HG02938 (cell line): ENCODE results near the gene WFS1.

ENCODE experiments used
- ATAC-seq: cut with Tn5 transposase; IDR thresholded peaks from one replicate; pipeline ENCODE4 v1.9.1; 2021; ENCODE audit warnings: mild to moderate bottlenecking, moderate library complexity; ENCODE audit not compliant: unreplicated experiment

Gene WFS1

DNA sequence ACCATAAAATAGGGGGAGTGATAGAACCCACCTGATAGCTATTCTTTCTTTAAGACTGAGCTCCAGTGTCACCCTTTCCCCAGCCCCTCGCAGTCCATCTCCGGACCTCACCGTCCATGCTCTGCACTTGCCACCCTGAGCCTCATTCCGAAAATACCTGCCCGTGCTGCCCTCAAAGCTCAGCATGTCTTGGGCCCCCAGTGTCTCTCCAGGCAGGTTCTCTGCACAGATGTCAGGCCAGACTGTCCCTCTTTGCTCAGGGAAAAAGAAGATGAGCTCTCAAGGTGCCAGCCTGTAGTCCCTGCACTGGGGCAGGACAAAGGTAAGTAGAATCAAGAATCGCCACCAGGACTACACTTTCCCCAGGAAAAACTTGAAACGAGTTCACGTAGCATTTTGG is 9.8 kb upstream of the WFS1 start:
- ATAC-seq, result no peak

DNA sequence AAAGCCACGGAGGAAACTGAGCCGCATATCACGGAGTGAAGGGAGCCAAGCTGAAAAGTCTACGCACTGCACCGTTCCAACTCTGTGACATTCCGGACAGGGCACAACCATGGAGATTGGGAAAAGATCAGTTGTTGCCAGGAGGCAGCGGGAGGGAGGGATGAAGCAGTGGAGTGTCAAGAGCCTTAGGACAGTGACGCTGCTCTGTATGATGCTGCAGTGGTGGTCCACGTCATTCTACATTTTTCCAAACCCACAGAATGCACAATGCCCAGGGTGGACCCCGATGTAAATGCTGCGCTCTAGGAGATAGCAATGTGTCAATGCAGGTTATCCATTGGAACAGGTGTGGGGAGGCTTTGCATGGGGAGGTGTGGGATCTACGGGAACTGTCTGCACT is 7.5 kb upstream of the WFS1 start:
- ATAC-seq, result no peak

DNA sequence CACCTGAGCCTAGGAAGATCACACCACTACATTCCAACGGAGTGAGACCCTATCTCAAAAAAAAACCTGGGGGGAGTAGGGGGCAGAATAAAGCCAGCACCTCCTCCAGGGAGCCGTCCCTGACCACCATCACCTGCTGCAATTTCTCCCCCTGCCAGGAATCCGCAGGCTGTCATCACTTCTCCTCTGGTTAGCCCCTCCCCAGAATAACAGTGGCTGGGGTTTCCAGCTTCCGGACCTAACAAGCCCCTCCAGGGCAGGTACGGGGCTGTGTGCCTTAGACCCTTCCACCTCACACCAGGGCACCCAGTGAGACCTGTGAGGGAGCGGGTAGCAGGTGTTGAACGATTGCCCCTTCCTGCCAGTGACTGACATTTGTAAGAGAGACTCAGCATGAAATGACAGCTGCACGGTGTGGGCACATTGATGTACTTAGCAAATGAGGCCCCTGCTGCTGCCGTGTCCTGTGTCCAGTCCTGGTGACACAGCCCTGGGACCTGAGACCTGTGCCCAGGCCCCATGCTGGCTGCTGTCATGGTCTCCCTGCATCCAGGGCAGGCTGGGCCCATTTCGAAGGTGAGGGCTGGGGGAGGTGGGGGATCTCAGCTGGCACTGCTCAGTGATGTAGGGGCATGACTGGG is 6.7 kb upstream of the WFS1 start:
- no peak for ATAC-seq

GRCh38 chr4:6263526-6264224 is 6.0 kb upstream of the WFS1 start:
- ATAC-seq, result no peak

GRCh38 chr4:6264225-6264540 is 5.5 kb upstream of the WFS1 start:
- ATAC-seq, result no peak

GRCh38 chr4:6265546-6265945 is 4.1 kb upstream of the WFS1 start:
- no peak for ATAC-seq

GRCh38 chr4:6267573-6267972 is 2.1 kb upstream of the WFS1 start:
- ATAC-seq, result no peak

DNA sequence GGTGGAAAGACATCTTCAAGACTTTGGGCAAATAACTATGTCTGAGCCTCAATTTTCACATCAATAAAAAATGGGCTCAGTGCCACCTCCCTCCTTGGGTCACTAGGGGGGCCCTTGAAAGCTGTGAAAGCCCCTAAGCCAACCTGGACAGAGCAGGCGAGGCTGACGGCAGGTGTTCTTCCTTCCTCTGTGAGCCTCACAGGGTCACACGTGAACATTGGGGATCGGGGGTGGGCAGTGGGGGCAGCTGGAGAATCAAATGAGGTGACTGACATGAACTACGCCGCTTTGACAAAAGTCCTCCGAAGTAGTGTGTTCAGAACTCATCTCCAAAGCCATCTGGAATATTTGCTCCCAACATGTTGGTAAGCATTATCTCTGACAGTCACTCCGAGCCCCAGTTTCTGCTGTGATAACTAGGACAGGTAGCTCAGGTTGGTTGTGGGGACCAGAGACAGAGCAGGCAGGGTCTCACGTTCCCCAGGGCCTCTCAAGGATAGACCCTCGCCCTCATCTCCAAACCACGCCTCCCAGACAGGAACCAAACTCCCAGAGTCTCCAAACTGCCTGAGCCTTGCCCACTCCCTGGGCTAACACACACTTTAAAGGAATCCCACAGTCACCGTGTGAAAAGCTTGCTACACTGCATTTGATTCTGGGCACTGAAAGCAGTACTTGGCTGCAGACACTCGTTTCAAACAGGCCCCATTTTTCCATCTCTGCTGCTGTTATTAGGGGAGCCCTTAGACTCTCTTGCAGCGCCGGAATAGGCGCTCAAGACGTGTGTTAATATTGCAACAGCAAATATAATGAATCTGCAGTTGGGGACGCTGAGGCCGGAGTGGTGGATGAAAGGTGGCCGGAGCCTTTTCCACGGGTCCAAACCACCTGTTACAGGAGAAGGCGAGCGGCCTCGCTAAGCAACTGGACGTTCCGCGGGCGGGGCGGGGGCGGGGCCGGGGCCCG is 717 bp upstream of the WFS1 start:
- peak; percentile 22 for ATAC-seq

DNA sequence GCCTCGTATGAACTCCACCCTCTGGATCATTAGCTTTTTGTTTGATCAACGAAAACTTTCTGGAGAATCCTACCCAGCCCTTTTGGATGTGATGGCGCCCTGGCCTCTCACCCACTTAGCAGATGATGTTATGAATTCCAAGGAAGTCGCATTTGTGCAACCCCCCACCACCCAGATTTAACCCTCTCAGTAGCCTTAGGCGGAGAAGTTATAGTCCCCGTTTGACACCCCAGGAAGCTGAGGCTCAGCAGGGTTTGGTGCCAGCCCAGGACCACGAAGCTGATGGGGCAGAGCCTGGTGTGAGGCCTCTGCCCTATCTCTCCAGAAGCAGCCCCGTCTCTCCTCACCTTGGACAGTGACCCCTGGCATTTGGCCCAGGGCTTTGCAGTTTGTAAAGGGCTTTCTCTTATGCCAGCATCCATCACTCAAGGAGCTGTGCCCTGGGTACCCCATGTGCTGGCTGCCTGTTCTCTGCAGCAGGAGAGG is 1.0 kb downstream of the WFS1 start:
- ATAC-seq, result no peak

GRCh38 chr4:6271206-6271605 is 1.6 kb downstream of the WFS1 start:
- ATAC-seq, result no peak

DNA sequence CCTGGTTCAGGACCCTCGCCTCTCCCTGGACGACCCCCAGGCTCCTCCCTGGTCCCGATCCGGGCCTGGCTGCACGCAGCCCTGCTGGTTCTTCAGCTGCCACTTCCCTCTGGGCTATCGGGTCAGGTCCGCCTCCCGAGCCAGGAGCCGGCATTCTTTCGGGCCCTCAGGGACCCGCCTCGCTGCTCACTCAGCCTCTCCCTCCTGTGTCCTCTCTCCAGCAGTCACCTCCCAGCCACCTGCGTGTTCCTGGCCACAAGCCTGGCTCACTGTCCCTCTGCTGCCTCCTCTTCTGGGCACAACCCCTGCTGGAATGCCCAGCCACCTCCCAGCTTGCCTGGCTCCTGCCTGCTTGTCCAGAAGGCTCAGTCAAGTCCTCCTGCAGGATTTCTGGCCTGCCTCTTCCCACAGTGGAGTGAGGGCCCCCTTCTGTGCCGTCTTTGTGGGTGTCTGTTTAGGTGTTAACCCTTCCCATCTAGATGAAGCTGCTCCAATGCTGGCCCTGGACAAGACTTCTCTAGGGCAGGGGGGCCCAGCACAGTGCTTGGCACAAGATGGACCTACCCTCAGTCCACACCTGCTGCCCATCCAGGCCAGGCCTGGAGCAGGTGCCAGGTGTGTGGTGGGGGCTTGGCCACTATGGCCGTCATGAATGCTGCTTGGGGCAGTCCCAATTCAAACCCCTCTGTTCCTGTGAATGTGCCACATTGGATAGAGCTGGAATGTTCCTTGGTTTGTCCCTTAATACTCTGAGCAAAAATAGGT is 2.2 kb downstream of the WFS1 start:
- no peak for ATAC-seq

DNA sequence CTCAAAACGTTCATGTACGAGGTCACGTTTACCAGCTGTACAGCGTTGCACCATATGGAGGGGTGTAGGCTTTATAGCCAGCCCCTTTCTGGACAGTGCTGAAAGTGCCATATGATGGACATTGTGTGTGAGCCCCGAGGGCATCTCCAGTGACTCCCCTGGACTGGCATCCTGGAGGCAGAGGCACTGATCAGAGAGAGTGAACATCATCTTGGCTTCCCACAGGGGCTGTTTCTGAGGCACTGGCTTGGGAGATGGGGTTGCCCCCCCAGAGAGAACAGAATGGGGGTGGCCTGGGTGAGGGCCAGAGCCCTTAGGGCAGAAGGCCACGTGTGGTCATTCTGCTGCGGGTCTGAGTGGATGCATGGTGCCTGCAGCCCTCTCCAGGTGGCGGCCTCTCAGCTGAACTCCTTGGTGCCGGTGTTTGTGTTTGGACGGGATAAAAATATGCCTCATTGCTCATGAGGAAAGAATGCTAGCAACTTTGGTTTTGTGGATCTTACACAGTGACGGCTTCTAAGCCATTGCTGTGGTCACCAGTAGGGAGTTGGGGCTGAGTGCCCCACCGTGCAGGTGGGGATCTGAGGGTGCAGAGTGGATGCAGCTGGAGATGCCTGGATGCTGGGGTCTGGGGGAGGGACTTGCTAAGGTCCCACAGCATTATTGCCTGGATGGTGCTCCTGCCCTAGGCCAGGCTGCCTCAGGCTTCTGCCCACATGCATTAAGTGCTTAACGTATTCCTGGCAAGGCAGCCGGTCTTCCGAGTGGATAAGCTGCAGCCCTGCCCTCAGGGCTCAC is 3.4 kb downstream of the WFS1 start:
- ATAC-seq, result no peak

GRCh38 chr4:6273661-6273990 is 4.0 kb downstream of the WFS1 start:
- ATAC-seq, result no peak

DNA sequence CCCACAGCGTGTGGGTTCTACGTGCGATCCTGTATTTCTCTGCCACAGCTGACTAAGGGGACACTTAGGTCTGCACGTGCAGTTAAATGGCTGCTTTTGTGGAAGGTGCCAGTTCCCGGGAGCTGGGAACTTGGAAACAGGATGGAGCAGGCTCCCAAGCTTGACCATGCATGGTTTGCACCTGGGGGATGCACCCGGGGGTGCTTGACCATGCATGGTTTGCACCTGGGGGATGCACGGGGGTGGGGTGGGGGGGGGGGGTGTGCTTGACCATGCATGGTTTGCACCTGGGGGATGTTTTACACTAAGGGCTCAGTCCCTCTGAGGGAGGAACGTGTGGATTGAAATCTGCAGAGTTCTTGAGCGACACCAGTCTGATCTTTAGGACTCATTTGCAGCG is 5.7 kb downstream of the WFS1 start:
- no peak for ATAC-seq

- ATAC-seq, result no peak
These were observed 6.5 kb downstream of the WFS1 start for GRCh38 chr4:6275898-6276806.

- no peak for ATAC-seq
These were observed 7.6 kb downstream of the WFS1 start for GRCh38 chr4:6277139-6277802.

- ATAC-seq, result no peak
These were observed 8.5 kb downstream of the WFS1 start for GRCh38 chr4:6277935-6278800.

GRCh38 chr4:6278801-6279197 is 9.1 kb downstream of the WFS1 start:
- peak; percentile 98 for ATAC-seq
